ENCODE measurements around the gene FRMD4A. TPM values are rescaled to one million over a fixed set of nuclear protein-coding genes. Genes with fewer than 3 reads are reported as not detected.

FRMD4A gene
- total RNA-seq, 1 experiment from 2014 or later = 18.3 TPM

DNA sequence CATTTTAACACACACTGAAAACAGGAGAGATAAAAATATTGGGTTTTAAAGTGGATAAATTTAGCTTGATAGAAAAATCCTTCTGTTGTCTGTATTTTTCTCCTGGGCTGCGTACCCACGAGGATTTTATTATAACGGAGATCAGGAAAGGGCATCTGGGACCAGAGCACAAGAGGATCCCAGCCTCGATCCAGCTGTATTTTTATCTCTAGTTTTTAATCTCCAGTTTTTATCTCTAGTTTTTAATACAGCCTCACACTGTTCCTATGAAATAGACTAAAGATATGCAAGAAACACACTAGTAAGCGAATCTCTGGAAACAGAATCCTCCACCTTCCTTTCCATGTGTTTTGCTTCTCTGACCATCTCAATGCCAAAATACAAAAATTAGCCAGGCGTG lies 295.2 kb downstream of the FRMD4A start:
- no peak overlapping the region for H2AFZ ChIP-seq
- H3K4me1 ChIP-seq (replicated peaks; ENCODE audit: insufficient read depth) = no peaks in the 10 kb centered on the region
- ChIA-PET CTCF (no interaction called here), POLR2A (ENCODE audit: unreplicated experiment) (no interaction called here)
- H3K79me2 ChIP-seq (ENCODE audit: low read depth) = no peaks in the 10 kb centered on the region
- H3K9me3 ChIP-seq (ENCODE audit: insufficient read depth, low read depth) = no peaks in the 10 kb centered on the region
- H3K9me2 ChIP-seq (ENCODE audit: insufficient read depth) = no peaks in the 10 kb centered on the region
- no peaks in the 10 kb centered on the region for H3K27me3 ChIP-seq (ENCODE audit: insufficient read depth, low read depth)
- intact Hi-C loops (cut with micrococcal nuclease; ENCODE audit: unreplicated experiment) = no loop called here
- no peaks in the 10 kb centered on the region for H3F3A ChIP-seq (ENCODE audit: insufficient read depth, low read depth)
- no peak overlapping the region for H3K4me2 ChIP-seq
- no TSS peak for BruUV-seq (replicated peaks)
- no peak for DNase-seq
- H3K27ac ChIP-seq = no peak overlapping the region
- H3K36me3 ChIP-seq (ENCODE audit: low read depth) = no peaks in the 10 kb centered on the region
- H4K20me1 ChIP-seq (ENCODE audit: insufficient read depth) = no peaks in the 10 kb centered on the region
- no peak for TF ChIP-seq EZH2 (IDR thresholded peaks at IDR 0.05; ENCODE audit: low read depth)
- TF ChIP-seq, protein P1, sequence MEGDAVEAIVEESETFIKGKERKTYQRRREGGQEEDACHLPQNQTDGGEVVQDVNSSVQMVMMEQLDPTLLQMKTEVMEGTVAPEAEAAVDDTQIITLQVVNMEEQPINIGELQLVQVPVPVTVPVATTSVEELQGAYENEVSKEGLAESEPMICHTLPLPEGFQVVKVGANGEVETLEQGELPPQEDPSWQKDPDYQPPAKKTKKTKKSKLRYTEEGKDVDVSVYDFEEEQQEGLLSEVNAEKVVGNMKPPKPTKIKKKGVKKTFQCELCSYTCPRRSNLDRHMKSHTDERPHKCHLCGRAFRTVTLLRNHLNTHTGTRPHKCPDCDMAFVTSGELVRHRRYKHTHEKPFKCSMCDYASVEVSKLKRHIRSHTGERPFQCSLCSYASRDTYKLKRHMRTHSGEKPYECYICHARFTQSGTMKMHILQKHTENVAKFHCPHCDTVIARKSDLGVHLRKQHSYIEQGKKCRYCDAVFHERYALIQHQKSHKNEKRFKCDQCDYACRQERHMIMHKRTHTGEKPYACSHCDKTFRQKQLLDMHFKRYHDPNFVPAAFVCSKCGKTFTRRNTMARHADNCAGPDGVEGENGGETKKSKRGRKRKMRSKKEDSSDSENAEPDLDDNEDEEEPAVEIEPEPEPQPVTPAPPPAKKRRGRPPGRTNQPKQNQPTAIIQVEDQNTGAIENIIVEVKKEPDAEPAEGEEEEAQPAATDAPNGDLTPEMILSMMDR (conservative IDR thresholded peaks at IDR 0.05) = no peak
- no peak overlapping the region for H3K4me3 ChIP-seq

DNA sequence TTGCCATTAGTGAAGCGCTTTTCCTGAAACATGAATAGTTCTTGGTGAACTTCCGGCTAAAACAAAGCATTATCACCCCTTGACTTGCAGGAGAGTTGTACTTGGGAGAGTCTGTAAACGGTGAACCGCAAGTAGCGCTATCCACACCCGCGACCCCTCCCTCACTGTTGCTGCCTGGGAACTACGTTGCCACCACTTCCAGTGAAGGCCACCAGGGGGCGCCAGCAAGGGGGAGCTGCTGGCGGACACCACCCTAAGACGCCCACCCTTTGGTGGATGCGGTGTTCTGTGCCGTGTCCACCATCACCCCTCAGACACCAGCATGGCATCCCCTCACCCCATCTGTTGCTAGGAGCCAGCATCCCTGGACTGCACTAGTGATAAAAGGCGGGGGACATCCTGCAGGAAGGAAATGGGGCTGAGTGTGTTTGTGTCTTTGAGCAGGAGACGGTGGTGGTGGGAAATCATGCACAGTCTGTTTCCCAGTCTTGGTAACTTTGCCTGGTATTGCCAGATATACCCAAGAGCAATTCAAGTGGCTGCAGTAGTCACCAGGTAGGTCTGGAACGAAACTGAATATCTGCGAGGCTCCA lies 298.2 kb downstream of the FRMD4A start:
- ChIA-PET CTCF (interaction anchor here (0.6 kb wide), 1 partner anchor 292 kb away, joined by 3 read pairs; no protein-coding TSS in a partner anchor), POLR2A (ENCODE audit: unreplicated experiment) (no interaction called here)

DNA sequence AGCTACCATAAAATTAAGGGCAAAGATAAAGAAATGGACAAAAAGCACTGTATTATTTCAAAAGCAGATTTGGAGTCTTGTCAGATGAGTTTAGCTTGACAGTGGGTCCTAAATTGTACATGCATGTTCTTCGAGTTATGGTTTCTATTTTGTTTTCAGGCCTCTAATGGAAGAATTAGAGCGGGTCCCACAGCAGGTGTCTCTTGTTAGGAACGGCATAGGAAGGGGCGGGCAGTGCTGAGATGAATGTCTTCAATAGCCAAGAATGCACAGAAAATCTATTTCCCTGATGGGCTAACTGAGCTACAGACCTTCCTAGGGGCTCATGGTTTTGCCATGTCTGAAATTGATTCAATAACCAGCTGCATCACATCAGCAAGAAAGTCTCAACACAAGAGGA lies 304.4 kb downstream of the FRMD4A start:
- BruUV-seq (replicated peaks) = no TSS peak
- Histone ChIP-seq H3K79me2 (ENCODE audit: low read depth) (no peaks in the 10 kb centered on the region), H3K9me3 (ENCODE audit: insufficient read depth, low read depth) (no peaks in the 10 kb centered on the region), H3K9me2 (ENCODE audit: insufficient read depth) (no peaks in the 10 kb centered on the region), H3K27ac (no peak overlapping the region), H3K4me3 (no peak overlapping the region), H3K27me3 (ENCODE audit: insufficient read depth, low read depth) (no peaks in the 10 kb centered on the region), H3K36me3 (ENCODE audit: low read depth) (no peaks in the 10 kb centered on the region), H3K4me2 (no peak overlapping the region), H3K4me1 (replicated peaks; ENCODE audit: insufficient read depth) (no peaks in the 10 kb centered on the region), H3F3A (ENCODE audit: insufficient read depth, low read depth) (no peaks in the 10 kb centered on the region; the same call in 1 of the 2 replicates), H4K20me1 (ENCODE audit: insufficient read depth) (no peaks in the 10 kb centered on the region), H2AFZ (no peak overlapping the region)
- TF ChIP-seq, protein P1 (conservative IDR thresholded peaks at IDR 0.05) = no peak
- TF ChIP-seq EZH2 (IDR thresholded peaks at IDR 0.05; ENCODE audit: low read depth) = no peak
- POLR2A ChIA-PET (ENCODE audit: unreplicated experiment) = interaction anchor here (0.7 kb wide), 1 partner anchor 95 kb away, joined by 3 read pairs; no protein-coding TSS in a partner anchor
- CTCF ChIA-PET = no interaction called here
- intact Hi-C loops (cut with micrococcal nuclease; ENCODE audit: unreplicated experiment) = no loop called here
- no peak for DNase-seq

More for the DNA sequence above, 298.2 kb downstream of the FRMD4A start:
- Histone ChIP-seq H3K4me3 (no peak overlapping the region), H3K27ac (no peak overlapping the region), H3K9me2 (ENCODE audit: insufficient read depth) (no peaks in the 10 kb centered on the region), H3K27me3 (ENCODE audit: insufficient read depth, low read depth) (no peaks in the 10 kb centered on the region), H3K36me3 (ENCODE audit: low read depth) (no peaks in the 10 kb centered on the region), H3K9me3 (ENCODE audit: insufficient read depth, low read depth) (no peaks in the 10 kb centered on the region), H3K4me2 (no peak overlapping the region), H4K20me1 (ENCODE audit: insufficient read depth) (no peaks in the 10 kb centered on the region), H2AFZ (no peak overlapping the region), H3F3A (ENCODE audit: insufficient read depth, low read depth) (no peaks in the 10 kb centered on the region), H3K4me1 (replicated peaks; ENCODE audit: insufficient read depth) (no peaks in the 10 kb centered on the region), H3K79me2 (ENCODE audit: low read depth) (no peaks in the 10 kb centered on the region)
- no TSS peak for BruUV-seq (replicated peaks)
- intact Hi-C loops (cut with micrococcal nuclease; ENCODE audit: unreplicated experiment) = no loop called here
- TF ChIP-seq, protein P1 (conservative IDR thresholded peaks at IDR 0.05) = peak; percentile 74
- TF ChIP-seq EZH2 (IDR thresholded peaks at IDR 0.05; ENCODE audit: low read depth) = no peak
- DNase-seq = peak in 1 of 2 experiments; percentile 13
